CD14-positive monocyte (primary cell): Measurements from ENCODE around the gene GLMP. TPM values are rescaled to one million over a fixed set of nuclear protein-coding genes. Genes with fewer than 3 reads are reported as not detected.

Experiments used
- DNase-seq, 3 donors: peaks; one replicate each; pipeline ENCODE4 v3.0.0-alpha.2; 2011 to 2022
- H2AFZ ChIP-seq: 2 replicates; pipeline ENCODE4 v1.6.0; 2012; ENCODE audit warnings: mild to moderate bottlenecking, low read depth, low read length, inconsistent platforms; ENCODE audit not compliant: insufficient read depth, poor library complexity, severe bottlenecking
- H3K27ac ChIP-seq, 2 donors: 1 replicate in 1 of 2; 2 replicates in 1 of 2; pipeline ENCODE4 v1.5.1; 2012 to 2013; ENCODE audit warnings: low read length in 2 of 2, control low read depth in 1 of 2, inconsistent platforms in 1 of 2, low read depth in 1 of 2, mild to moderate bottlenecking in 1 of 2
- H3K27me3 ChIP-seq, 2 donors: one replicate each; pipeline versions ENCODE4 v1.6.0 to v1.6.1; 2011 to 2013; ENCODE audit warnings: low read length in 2 of 2; ENCODE audit not compliant: control insufficient read depth in 2 of 2, insufficient read depth in 2 of 2
- H3K36me3 ChIP-seq, 2 donors: replicated peaks in 1 of 2; 1 replicate in 1 of 2; 2 replicates in 1 of 2; pipeline versions ENCODE4 v1.5.1 to v1.6.1; 2012 to 2013; ENCODE audit warnings: low read length in 2 of 2, control low read depth in 1 of 2, inconsistent platforms in 1 of 2, mild to moderate bottlenecking in 1 of 2; ENCODE audit not compliant: insufficient read depth in 2 of 2, control insufficient read depth in 1 of 2
- H3K4me1 ChIP-seq, 2 donors: 1 replicate in 1 of 2; 2 replicates in 1 of 2; pipeline versions ENCODE4 v1.5.1 to v1.6.1; 2012 to 2013; ENCODE audit warnings: low read length in 2 of 2, control low read depth in 1 of 2, inconsistent platforms in 1 of 2, mild to moderate bottlenecking in 1 of 2, moderate library complexity in 1 of 2; ENCODE audit not compliant: insufficient read depth in 2 of 2, control insufficient read depth in 1 of 2
- H3K4me2 ChIP-seq: replicated peaks from 2 replicates; pipeline ENCODE3; 2012; ENCODE audit warnings: low read length, moderate library complexity, mild to moderate bottlenecking; ENCODE audit not compliant: poor library complexity, severe bottlenecking; ENCODE audit errors: extremely low read depth
- H3K4me3 ChIP-seq, 3 experiments: fragments of 200-600 bp in 1 of 3; sonication (generic) in 1 of 3; replicated peaks in 1 of 3; 1 replicate in 2 of 3; 2 replicates in 1 of 3; pipeline ENCODE4 v1.5.1; 2011 to 2013; ENCODE audit warnings: low read length in 3 of 3, mild to moderate bottlenecking in 3 of 3, control low read depth in 2 of 3, low read depth in 2 of 3, inconsistent platforms in 1 of 3, moderate library complexity in 1 of 3
- H3K79me2 ChIP-seq: 2 replicates; pipeline ENCODE4 v1.6.0; 2012; ENCODE audit warnings: mild to moderate bottlenecking, control low read depth, inconsistent platforms, low read length, moderate library complexity; ENCODE audit not compliant: insufficient read depth
- H3K9ac ChIP-seq: 2 replicates; pipeline ENCODE4 v1.6.0; 2017; ENCODE audit warnings: low read length, mild to moderate bottlenecking; ENCODE audit not compliant: insufficient read depth, poor library complexity, severe bottlenecking
- H3K9me3 ChIP-seq, 2 donors: replicated peaks in 1 of 2; 1 replicate in 1 of 2; 2 replicates in 1 of 2; pipeline versions ENCODE4 v1.5.1 to v1.6.1; 2012 to 2013; ENCODE audit warnings: low read length in 2 of 2, control low read depth in 1 of 2; ENCODE audit not compliant: control insufficient read depth in 1 of 2, insufficient read depth in 1 of 2
- H4K20me1 ChIP-seq: 2 replicates; pipeline ENCODE4 v1.6.0; 2012; ENCODE audit warnings: mild to moderate bottlenecking, low read length, control low read depth, moderate library complexity; ENCODE audit not compliant: insufficient read depth
- H3K27ac Mint-ChIP-seq, 7 donors: one replicate each; pipeline ENCODE4 v1.8.0; 2020; ENCODE audit warnings: mild to moderate bottlenecking in 7 of 7, mixed read lengths in 7 of 7, moderate library complexity in 6 of 7, inconsistent platforms in 2 of 7
- H3K27me3 Mint-ChIP-seq, 3 donors: one replicate each; pipeline ENCODE4 v1.8.0; 2021 to 2022; ENCODE audit warnings: low read depth in 3 of 3, mild to moderate bottlenecking in 3 of 3, mixed read lengths in 3 of 3, moderate library complexity in 3 of 3, inconsistent platforms in 1 of 3
- H3K36me3 Mint-ChIP-seq, 2 donors: one replicate each; pipeline ENCODE4 v1.8.0; 2020; ENCODE audit warnings: mixed read lengths in 2 of 2, inconsistent platforms in 1 of 2, mild to moderate bottlenecking in 1 of 2
- H3K4me1 Mint-ChIP-seq: one replicate; pipeline ENCODE4 v1.8.0; 2020; ENCODE audit warnings: mild to moderate bottlenecking, mixed read lengths
- H3K4me3 Mint-ChIP-seq, 2 donors: one replicate each; pipeline ENCODE4 v1.8.0; 2020; ENCODE audit warnings: mild to moderate bottlenecking in 2 of 2, mixed read lengths in 2 of 2, moderate library complexity in 1 of 2
- H3K9me3 Mint-ChIP-seq, 7 donors: one replicate each; pipeline ENCODE4 v1.8.0; 2020 to 2022; ENCODE audit warnings: mixed read lengths in 7 of 7, mild to moderate bottlenecking in 6 of 7, moderate library complexity in 6 of 7, inconsistent platforms in 2 of 7
- CTCF ChIP-seq: fragments of 200-600 bp; IDR thresholded peaks from one replicate; pipeline ENCODE4 v1.8.0; 2022; ENCODE audit warnings: antibody characterized with exemption, mild to moderate bottlenecking
- WGBS: methylation state at CpG from one replicate; pipeline ENCODE4 v1.1.5; 2013; ENCODE audit warnings: missing lambda C conversion rate; ENCODE audit not compliant: insufficient coverage; 5-methylcytosine and 5-hydroxymethylcytosine counted together
- intact Hi-C, 2 donors: fragments of 100-400 bp; cut with micrococcal nuclease; formaldehyde crosslinking; loops; one replicate each; pipeline versions ENCODE4 v1.15.0 to v1.15.1; 2023
- polyA plus RNA-seq, 3 donors: library from polyadenylated mRNA; depleted of rRNA in 1 of 3; unstranded in 2 of 3; stranded (reverse) in 1 of 3; fragments of 300-500 nt in 2 of 3; fragments of >200 nt in 1 of 3; fragmentation: Illumina TruSeq in 2 of 3; gene quantifications; 1 replicate in 2 of 3; 2 replicates in 1 of 3; pipeline ENCODE4 v1.2.3, GENCODE V29; 2012 to 2021

The GLMP gene
- polyA plus RNA-seq, 3 donors: 24.3 to 59.6 (median 34.7) TPM

GRCh38 chr1:156316909-156317308 lies 21.4 kb upstream of the GLMP start:
- H3K79me2 ChIP-seq: no peaks in the 10 kb centered on the region
- H3K36me3 ChIP-seq: peaks cover 84 to 100% of the 10 kb centered on the region in 2 donors
- DNase-seq: no peak
- Mint-ChIP-seq H3K9me3 (peaks cover 0 to 5% (median 0%) of the 10 kb centered on the region in 7 donors), H3K4me1 (peaks cover 5% of the 10 kb centered on the region), H3K4me3 (no peak overlapping the region), H3K27ac (no peak overlapping the region), H3K36me3 (peaks cover 80 to 94% of the 10 kb centered on the region in 2 donors), H3K27me3 (peaks cover 0 to 1% (median 0%) of the 10 kb centered on the region in 3 donors)
- no peak overlapping the region for H3K9ac ChIP-seq
- no peak for TF ChIP-seq CTCF
- no peaks in the 10 kb centered on the region for H3K4me1 ChIP-seq
- no peak overlapping the region for H3K27ac ChIP-seq
- no peak overlapping the region for H3K4me2 ChIP-seq
- WGBS: 90% methylated on average over 4 of the region's 7 CpGs
- H3K9me3 ChIP-seq: no peaks in the 10 kb centered on the region
- H3K4me3 ChIP-seq: no peak overlapping the region
- no peaks in the 10 kb centered on the region for H3K27me3 ChIP-seq
- no peak overlapping the region for H2AFZ ChIP-seq
- H4K20me1 ChIP-seq: peaks cover 12% of the 10 kb centered on the region
- intact Hi-C loops: loop anchor here in 1 of 2 donors (5.0 to 10.0 kb wide), 2 partner anchors 170 to 242 kb away; no protein-coding TSS in a partner anchor

DNA sequence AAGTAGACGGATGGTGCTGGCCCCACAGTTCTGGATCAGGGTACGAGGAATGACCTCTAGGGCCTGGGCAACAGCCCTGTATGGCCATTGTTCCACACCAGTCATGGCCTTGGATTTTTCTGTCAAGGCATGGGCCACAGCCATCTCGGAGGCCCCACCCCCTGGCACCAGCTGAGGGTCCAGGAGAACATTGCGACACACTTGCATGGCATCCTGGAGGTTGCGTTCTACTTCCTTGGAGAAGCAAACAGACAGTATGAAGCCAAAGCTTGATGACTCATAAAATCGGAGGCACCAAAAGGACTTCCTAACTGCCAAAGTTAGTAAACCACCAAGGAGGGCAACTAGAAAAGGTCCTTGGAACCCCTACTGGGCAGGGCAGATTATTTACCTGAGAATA lies 15.5 kb upstream of the GLMP start:
- no peaks in the 10 kb centered on the region for H3K9me3 ChIP-seq
- peaks cover 0 to 1% (median 0%) of the 10 kb centered on the region in 3 donors for H3K27me3 Mint-ChIP-seq
- no peak overlapping the region for H2AFZ ChIP-seq
- H3K27me3 ChIP-seq: no peaks in the 10 kb centered on the region
- H3K4me3 ChIP-seq: no peak overlapping the region
- no peaks in the 10 kb centered on the region for H3K79me2 ChIP-seq
- H3K36me3 Mint-ChIP-seq: peaks cover 79 to 99% of the 10 kb centered on the region in 2 donors
- H3K4me2 ChIP-seq: no peak overlapping the region
- H3K27ac Mint-ChIP-seq: peak overlapping the region in 3 of 7 donors; percentile 2 to 46 (median 24)
- no peak for TF ChIP-seq CTCF
- H3K27ac ChIP-seq: peak overlapping the region in 1 of 2 donors; percentile 40
- peaks cover 13% of the 10 kb centered on the region for H3K4me1 Mint-ChIP-seq
- WGBS: 35% methylated on average over 5 of the region's 6 CpGs
- DNase-seq: peak in 1 of 3 donors; percentile 27
- H4K20me1 ChIP-seq: no peaks in the 10 kb centered on the region
- H3K9me3 Mint-ChIP-seq: peaks cover 0 to 5% (median 0%) of the 10 kb centered on the region in 7 donors
- intact Hi-C loops: loop anchor here in 1 of 2 donors (10.0 kb wide), 1 partner anchor 236 kb away; no protein-coding TSS in a partner anchor
- H3K4me3 Mint-ChIP-seq: no peak overlapping the region
- H3K36me3 ChIP-seq: peaks cover 74 to 95% of the 10 kb centered on the region in 2 donors
- H3K4me1 ChIP-seq: peaks cover 10% of the 10 kb centered on the region in 2 donors
- H3K9ac ChIP-seq: no peak overlapping the region
